DMS79 treated with DMSO at 0.1 percent for 48 hours (cell line): ENCODE results near the gene MFSD2A.
"Not testable (repeated sequence)": the region's sequence is repeated elsewhere in the genome, so short reads cannot be mapped to it uniquely, and the experiment has no call there.

ENCODE experiments used
- DNase-seq: peaks from one replicate; lab custom pipeline; 2025; lab: John Stamatoyannopoulos, UW

The MFSD2A gene

DNA sequence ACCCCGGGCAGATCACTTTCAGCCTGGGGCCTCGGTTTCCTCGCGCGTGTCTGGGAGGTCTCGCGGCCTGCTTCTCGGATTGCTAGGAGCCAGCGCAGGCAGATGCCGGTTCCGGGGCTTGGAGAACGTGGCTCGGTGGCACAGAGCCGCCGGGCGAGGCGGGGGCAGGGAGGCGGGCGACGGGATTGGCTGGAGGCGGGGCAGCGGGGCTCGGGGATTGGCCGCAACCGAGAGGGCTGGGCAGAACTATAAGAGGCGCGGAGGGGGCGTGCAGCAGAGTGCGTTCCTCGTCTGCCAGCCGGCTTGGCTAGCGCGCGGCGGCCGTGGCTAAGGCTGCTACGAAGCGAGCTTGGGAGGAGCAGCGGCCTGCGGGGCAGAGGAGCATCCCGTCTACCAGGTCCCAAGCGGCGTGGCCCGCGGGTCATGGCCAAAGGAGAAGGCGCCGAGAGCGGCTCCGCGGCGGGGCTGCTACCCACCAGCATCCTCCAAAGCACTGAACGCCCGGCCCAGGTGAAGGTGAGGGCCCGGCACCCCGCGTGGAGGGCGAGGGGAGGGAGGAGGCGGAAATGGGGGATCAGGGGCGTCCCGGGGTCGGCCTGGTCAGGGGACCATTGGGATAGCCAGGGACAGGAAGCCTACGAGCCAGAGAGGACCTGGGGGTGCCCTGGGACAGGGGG, at the start of gene MFSD2A:
Gene MFSD2A, plus strand, starts transcription at position 276 of the 677 bp plus-strand sequence. Its CDS starts 148 bp downstream, at position 424.
- DNase-seq = peak; percentile 97

GRCh38 chr1:39905172-39905571, 49.8 kb upstream of the MFSD2A start:
- no peak for DNase-seq

- no peak for DNase-seq
Observed at GRCh38 chr1:39907528-39908453, 47.2 kb upstream of the MFSD2A start.

- no peak for DNase-seq
Observed at GRCh38 chr1:39908534-39908933, 46.4 kb upstream of the MFSD2A start.

DNA sequence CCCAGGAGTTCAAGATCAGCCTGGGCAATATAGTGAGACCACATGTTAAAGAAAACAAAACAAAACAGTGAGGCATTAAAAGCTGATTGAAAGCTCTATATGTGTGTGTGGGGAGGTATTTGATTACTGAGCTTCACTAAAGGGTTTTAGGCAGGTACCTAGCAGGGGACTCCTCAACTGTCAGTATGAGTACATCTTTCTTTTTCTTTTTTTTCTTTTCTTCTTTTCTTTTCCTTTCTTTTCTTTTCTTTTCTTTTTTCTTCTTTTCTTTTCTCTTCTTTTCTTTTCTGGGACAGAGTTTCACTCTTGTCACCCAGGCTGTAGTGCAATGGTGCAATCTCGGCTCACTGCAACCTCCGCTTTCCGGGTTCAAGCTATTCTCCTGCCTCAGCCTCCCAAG, 44.7 kb upstream of the MFSD2A start:
- no peak for DNase-seq

GRCh38 chr1:39913136-39913535, 41.8 kb upstream of the MFSD2A start:
- DNase-seq = not testable (repeated sequence)

GRCh38 chr1:39915499-39916129, 39.3 kb upstream of the MFSD2A start:
- no peak for DNase-seq

- no peak for DNase-seq
Observed at GRCh38 chr1:39917825-39918224, 37.1 kb upstream of the MFSD2A start.

DNA sequence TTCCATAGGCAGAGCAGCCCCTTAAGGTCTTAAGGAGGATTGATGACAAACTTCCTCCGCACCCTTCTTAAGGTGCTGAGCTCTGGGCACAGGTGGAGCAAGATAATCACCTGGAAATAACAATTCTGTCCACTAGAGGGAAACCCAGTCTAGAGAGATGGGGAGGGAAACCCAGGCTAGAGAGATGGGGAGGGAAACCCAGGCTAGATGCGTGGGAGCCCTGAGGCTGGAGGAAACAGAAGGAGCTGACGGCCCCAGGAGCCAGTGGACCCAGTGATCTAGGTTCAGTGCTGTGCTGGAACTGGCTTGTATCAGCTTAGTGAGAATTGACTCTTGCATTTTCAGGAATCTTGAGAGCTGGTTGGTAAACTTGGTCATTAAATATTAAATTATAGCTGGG, 35.4 kb upstream of the MFSD2A start:
- DNase-seq = peak; percentile 86

- DNase-seq = no peak
Observed at GRCh38 chr1:39922251-39922688, 32.7 kb upstream of the MFSD2A start.

DNA sequence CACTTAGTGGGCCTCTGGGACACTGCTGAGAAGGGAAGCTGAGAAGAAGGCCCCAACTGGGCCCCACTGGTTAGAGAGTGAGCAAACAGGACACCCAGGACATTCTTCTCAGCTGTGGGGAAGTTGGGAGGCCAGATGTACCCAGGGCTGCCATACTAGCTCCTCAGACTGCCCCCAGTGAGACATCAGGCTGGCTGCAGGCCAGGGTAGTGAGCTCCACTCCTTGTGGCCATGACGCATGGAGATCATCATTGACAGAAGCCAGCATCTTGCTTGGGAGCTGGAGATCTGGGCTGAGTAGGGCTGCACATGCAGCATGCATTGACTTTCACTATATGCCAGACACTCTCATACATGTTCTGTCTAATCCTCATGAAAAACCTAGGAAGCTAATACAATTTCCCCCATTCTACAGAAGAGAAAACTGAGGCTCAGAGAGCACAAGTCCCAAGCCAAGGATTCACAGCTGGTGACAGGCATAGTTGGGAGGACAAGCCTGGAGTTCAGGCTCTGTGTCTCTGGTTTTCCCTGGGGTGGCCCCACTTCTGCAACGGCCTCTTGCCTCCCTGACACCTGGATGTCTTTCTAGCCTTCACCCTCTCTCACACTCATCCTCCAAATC, 29.1 kb upstream of the MFSD2A start:
- DNase-seq = no peak

- DNase-seq = peak; percentile 87
Observed at GRCh38 chr1:39926343-39926793, 28.6 kb upstream of the MFSD2A start.

DNA sequence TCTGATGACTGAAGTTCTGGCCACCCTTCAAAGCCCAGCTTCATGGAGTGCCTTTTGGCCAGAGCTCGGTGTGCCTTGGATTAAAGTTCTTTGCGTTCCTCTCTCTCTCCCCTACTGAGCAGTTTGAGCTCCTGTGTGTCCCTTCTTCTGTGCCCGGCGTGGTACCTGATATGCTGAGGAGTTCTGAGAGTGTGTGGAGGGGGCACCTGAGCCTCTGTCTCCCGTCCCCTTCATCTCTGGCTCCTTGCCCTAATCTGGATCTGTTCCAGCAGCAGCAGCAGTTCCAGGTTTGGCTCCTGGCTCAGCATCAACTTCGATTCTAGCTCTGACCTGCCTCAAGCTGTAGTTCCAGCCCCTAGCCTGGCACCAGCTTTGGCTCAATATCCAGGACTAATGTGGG, 28.1 kb upstream of the MFSD2A start:
- peak; percentile 94 for DNase-seq

GRCh38 chr1:39927538-39927937, 27.4 kb upstream of the MFSD2A start:
- DNase-seq = no peak

- no peak for DNase-seq
Observed at GRCh38 chr1:39928809-39929587, 25.9 kb upstream of the MFSD2A start.

- DNase-seq = no peak
Observed at GRCh38 chr1:39933956-39934941, 20.7 kb upstream of the MFSD2A start.

- no peak for DNase-seq
Observed at GRCh38 chr1:39936724-39937491, 18.0 kb upstream of the MFSD2A start.

- no peak for DNase-seq
Observed at GRCh38 chr1:39938856-39939255, 16.1 kb upstream of the MFSD2A start.

- no peak for DNase-seq
Observed at GRCh38 chr1:39940253-39940652, 14.7 kb upstream of the MFSD2A start.
